GM12874 (cell line): ENCODE data around the gene HIPK4.

ENCODE experiments used
- CTCF ChIP-seq: IDR thresholded peaks from 2 replicates; pipeline ENCODE4 v1.5.1; 2011; ENCODE audit warnings: low read depth, mild to moderate bottlenecking, control low read depth, low read length, moderate library complexity; ENCODE audit not compliant: insufficient read depth

The HIPK4 gene

GRCh38 chr19:40423938-40424337 is 34.0 kb upstream of the HIPK4 start:
- TF ChIP-seq CTCF, result no peak

- no peak for TF ChIP-seq CTCF
These were observed 33.0 kb upstream of the HIPK4 start for GRCh38 chr19:40422748-40423566.

- no peak for TF ChIP-seq CTCF
These were observed 32.2 kb upstream of the HIPK4 start for GRCh38 chr19:40421993-40422747.

- peak; percentile 99 for TF ChIP-seq CTCF
These were observed 31.1 kb upstream of the HIPK4 start for GRCh38 chr19:40420766-40421765.

- TF ChIP-seq CTCF, result no peak
These were observed 30.4 kb upstream of the HIPK4 start for GRCh38 chr19:40420451-40420765.

GRCh38 chr19:40419780-40420179 is 29.8 kb upstream of the HIPK4 start:
- no peak for TF ChIP-seq CTCF
